MM.1S (cell line): Measurements from ENCODE around the gene MSI2.

Source experiments
- EZH2 ChIP-seq: fragments of 300-600 bp; sonication (generic); optimal IDR thresholded peaks from 2 replicates; pipeline ENCODE3; 2017; ENCODE audit warnings: low read depth, mild to moderate bottlenecking, antibody characterized with exemption, low read length, mixed read lengths
- TF ChIP-seq, protein P1 (sequence below): fragments of 300-600 bp; sonication (generic); IDR thresholded peaks from 2 replicates; pipeline ENCODE4 v1.5.1; 2016; ENCODE audit warnings: antibody characterized with exemption, low read length, mixed read lengths

DNA sequence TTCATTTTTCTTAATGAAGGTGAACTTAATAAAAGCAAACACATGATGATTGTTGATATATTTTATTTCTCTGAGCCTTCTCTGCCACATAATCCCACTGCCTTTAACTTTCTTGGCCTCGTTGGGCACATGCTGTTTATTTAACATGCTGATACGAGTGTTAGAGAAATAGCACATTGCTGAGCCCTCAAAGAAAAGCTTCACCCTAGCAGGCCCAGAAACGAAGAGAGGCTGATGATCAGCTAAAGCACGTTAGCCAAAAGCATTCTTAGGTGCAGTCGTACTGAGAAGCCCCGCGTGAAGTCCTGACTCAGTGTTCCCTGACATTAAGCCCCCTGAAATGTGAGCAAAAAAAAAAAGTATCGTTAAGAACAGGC lies 366.0 kb downstream of the MSI2 start:
- no peak for TF ChIP-seq EZH2
- TF ChIP-seq, protein P1, sequence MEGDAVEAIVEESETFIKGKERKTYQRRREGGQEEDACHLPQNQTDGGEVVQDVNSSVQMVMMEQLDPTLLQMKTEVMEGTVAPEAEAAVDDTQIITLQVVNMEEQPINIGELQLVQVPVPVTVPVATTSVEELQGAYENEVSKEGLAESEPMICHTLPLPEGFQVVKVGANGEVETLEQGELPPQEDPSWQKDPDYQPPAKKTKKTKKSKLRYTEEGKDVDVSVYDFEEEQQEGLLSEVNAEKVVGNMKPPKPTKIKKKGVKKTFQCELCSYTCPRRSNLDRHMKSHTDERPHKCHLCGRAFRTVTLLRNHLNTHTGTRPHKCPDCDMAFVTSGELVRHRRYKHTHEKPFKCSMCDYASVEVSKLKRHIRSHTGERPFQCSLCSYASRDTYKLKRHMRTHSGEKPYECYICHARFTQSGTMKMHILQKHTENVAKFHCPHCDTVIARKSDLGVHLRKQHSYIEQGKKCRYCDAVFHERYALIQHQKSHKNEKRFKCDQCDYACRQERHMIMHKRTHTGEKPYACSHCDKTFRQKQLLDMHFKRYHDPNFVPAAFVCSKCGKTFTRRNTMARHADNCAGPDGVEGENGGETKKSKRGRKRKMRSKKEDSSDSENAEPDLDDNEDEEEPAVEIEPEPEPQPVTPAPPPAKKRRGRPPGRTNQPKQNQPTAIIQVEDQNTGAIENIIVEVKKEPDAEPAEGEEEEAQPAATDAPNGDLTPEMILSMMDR: no peak
